NK-92 treated with Interleukin-12 subunit alpha and Interleukin-12 subunit beta, amount 100 ng/mL, for 24 hours (cell line): ENCODE measurements around the gene SIPA1L2.

Experiments used
- DNase-seq: peaks from one replicate; lab custom pipeline; 2025; lab: John Stamatoyannopoulos, UW

SIPA1L2 gene

DNA sequence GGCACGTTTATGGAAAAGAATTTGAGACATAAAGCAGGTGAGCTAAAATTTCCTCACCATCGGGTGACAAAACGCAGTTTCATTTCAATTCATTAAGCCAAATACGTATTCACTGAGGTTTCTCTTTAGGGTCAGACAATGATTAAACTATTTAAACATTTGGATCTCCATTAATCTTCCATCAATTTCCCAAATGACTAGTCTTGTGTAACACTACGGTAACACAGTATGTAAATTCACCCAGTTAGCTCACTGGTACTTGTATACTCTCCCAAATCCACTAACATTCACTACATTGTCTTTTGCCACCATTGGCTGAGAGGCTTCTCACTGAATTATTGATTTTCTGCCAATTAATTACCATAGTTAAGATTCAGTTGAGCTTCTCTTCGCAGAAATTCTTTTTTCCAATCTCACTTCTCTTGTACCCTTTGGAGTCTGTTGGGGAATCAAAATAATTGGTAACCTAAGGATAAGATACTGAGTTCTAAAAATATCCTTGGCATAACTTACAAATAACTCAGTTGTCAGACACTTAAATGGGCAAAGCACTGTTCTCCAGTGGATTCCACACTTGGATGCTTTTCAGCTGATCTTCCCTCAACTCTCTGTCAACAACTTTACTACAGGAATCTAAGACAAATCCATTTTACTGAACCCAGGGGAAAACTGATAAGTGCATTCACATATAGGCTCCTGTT, 40.7 kb downstream of the SIPA1L2 start:
- DNase-seq = no peak

DNA sequence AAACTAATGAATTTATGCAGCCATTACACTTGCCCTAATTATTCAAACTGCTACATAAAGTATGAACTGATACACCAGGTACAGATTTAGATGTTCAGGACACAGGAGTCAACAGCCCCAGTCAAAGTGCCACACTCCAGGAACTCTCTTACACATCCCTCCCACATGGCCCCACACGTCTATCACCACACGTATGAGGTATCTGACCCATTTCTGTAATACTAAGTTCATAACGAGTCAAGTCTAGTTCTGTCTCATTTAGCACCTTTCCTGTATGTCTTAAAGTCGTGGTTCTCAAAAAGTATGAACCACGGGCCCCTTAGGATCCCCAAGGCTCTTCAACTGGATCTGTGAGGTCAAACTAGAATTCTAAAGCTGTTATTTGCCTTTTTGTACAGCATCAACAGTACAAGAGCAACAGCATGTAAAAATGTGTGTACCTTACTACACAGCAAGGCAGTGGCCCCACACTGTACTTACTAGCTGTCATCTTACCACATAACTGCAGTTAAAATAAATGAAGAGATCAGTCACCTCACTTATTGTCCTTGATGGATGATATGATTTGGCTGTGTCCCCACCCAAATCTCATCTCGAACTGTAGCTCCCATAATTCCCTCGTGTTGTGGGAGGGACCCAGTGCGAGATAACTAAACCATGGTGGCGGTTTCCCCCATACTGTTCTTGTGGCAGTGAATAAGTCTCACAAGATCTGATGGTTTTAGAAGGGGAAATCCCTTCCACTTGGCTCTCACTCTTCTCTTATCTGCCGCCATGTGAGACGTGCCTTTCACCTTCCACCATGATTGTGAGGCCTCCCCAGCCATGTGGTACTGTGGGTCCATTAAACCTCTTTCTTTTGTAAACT, 42.6 kb downstream of the SIPA1L2 start:
- no peak for DNase-seq

DNA sequence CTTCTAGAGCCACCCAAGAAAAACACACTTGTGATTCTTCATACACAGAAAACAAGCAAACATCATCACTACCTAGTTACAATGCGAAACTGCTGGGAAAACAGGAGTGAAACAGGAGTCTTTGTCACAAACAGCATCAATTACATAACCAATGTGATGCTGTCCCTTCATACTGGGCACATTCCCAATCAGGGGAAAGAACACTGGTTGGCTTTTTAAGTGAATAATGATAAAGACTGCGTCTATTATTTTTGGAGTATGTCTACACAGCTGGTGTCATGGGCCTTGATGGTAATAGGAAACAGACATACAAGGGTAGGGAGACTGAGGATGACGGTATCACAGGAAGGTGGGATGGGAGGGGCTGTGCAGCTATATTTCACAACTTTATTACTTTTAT, 43.3 kb downstream of the SIPA1L2 start:
- no peak for DNase-seq

DNA sequence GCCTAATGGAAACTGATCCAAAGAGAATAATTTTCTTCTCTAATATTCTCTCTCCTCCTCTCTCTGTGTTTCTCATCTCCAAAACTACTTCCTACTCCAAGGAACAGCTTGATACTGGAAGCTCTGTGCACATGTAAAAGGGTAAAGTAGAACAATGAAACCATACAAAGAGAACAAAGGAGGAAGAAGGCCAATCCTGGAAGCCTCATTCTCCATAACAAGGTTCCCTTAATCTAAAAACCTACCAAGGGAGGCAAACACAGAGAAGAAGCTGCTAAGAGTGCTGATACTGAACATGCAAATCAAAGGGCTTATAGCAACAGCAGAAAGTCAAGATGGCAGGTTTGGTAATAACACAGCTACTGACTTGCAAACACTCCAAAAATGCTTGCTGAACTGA, 44.4 kb downstream of the SIPA1L2 start:
- DNase-seq = no peak

DNA sequence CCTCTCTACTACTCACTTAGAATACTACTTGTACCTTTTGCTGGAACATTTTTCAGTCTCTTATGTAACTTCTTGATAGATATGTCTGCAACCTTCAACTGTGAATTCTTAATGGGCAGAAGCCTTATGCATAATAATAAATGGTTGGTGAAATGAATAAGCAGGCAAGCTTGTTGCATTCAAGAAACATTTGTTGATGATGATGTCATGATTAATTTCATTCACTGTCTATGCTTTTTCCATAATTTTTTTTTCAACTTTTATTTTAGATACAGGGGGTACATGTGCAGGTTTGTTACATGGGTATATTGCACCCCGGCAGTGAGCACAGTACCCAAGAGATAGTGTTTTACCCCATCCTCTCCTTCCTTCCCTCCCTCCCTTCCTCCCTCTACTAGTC, 48.0 kb downstream of the SIPA1L2 start:
- no peak for DNase-seq
